Stimulated activated CD4-positive, alpha-beta T cell treated with anti-CD3 and anti-CD28 coated beads, Interleukin-2, amount 100 ng/mL, for 4 hours (primary cell): ENCODE results near the gene COX7A2L.
"Not testable (repeated sequence)": the region's sequence is repeated elsewhere in the genome, so short reads cannot be mapped to it uniquely, and the experiment has no call there.

Source experiments
- DNase-seq: peaks from one replicate; pipeline ENCODE4 v3.0.0-alpha.2; 2020; ENCODE audit warnings: low read depth

The COX7A2L gene

GRCh38 chr2:42339191-42339912, 21.7 kb downstream of the COX7A2L start:
- DNase-seq = no peak

- no peak for DNase-seq
Observed at GRCh38 chr2:42338567-42339190, 22.3 kb downstream of the COX7A2L start.

GRCh38 chr2:42337846-42338566, 23.0 kb downstream of the COX7A2L start:
- DNase-seq = no peak

- DNase-seq = no peak
Observed at GRCh38 chr2:42337356-42337820, 23.6 kb downstream of the COX7A2L start.

- no peak for DNase-seq
Observed at GRCh38 chr2:42336361-42336965, 24.6 kb downstream of the COX7A2L start.

GRCh38 chr2:42335514-42336104, 25.4 kb downstream of the COX7A2L start:
- DNase-seq = no peak

- not testable (repeated sequence) for DNase-seq
Observed at GRCh38 chr2:42334865-42335264, 26.2 kb downstream of the COX7A2L start.

GRCh38 chr2:42334220-42334619, 26.8 kb downstream of the COX7A2L start:
- DNase-seq = no peak

GRCh38 chr2:42333579-42333978, 27.4 kb downstream of the COX7A2L start:
- DNase-seq = no peak

GRCh38 chr2:42332575-42332974, 28.4 kb downstream of the COX7A2L start:
- DNase-seq = no peak

GRCh38 chr2:42331569-42332284, 29.3 kb downstream of the COX7A2L start:
- DNase-seq = no peak

GRCh38 chr2:42329736-42330135, 31.3 kb downstream of the COX7A2L start:
- no peak for DNase-seq

- no peak for DNase-seq
Observed at GRCh38 chr2:42328923-42329322, 32.1 kb downstream of the COX7A2L start.

GRCh38 chr2:42328148-42328833, 32.7 kb downstream of the COX7A2L start:
- no peak for DNase-seq

GRCh38 chr2:42327125-42327524, 33.9 kb downstream of the COX7A2L start:
- no peak for DNase-seq

GRCh38 chr2:42325609-42326008, 35.4 kb downstream of the COX7A2L start:
- DNase-seq = no peak

- DNase-seq = no peak
Observed at GRCh38 chr2:42324949-42325348, 36.1 kb downstream of the COX7A2L start.

- no peak for DNase-seq
Observed at GRCh38 chr2:42324244-42324643, 36.8 kb downstream of the COX7A2L start.

- no peak for DNase-seq
Observed at GRCh38 chr2:42321452-42322064, 39.5 kb downstream of the COX7A2L start.

GRCh38 chr2:42319265-42319664, 41.8 kb downstream of the COX7A2L start:
- DNase-seq = no peak
